ENCODE measurements around the gene VEZT. TPM values are rescaled to one million over a fixed set of nuclear protein-coding genes. Genes with fewer than 3 reads are reported as not detected.

Gene VEZT
- polyA plus RNA-seq, 3 donors, result 14.6 to 20.6 (median 16.7) TPM

DNA sequence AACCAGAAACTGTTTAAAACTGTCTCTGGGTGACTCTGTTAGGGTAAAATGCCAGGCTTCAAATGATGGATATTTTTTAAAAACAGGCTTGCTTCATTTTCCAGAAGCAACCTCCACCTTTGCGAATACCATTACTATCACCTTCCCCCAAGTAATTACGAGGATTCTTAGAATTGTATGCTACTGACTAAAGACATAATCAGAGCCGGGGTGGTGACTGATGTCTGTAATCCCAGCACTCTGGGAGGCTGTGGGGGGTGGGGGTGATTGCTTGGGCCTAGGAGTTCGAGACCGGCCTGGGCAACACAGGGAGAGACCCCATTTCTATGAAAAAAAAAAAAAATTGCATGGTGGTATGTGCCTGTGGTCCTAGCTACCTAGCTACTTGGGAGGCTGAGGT, 38.6 kb upstream of the VEZT start:
- no peak overlapping the region for H3K4me2 ChIP-seq (replicated peaks; ENCODE audit: extremely low read depth, low read length, poor library complexity, severe bottlenecking)
- H3K36me3 ChIP-seq (replicated peaks in 1 of 2; ENCODE audit: control insufficient read depth in 1 of 2, insufficient read depth in 2 of 2, low read length in 2 of 2), result peaks cover 0 to 2% of the 10 kb centered on the region in 2 donors
- no peak overlapping the region for H3K27ac Mint-ChIP-seq
- no peak for DNase-seq
- peaks cover under 1 to 2% of the 10 kb centered on the region in 2 donors for H3K4me1 ChIP-seq (ENCODE audit: control insufficient read depth in 1 of 2, insufficient read depth in 2 of 2, low read length in 2 of 2)
- H3K79me2 ChIP-seq (ENCODE audit: insufficient read depth, low read length), result no peaks in the 10 kb centered on the region
- no peak overlapping the region for H3K27ac ChIP-seq (ENCODE audit: low read depth in 1 of 2, low read length in 2 of 2)
- peaks cover 6% of the 10 kb centered on the region for H3K4me1 Mint-ChIP-seq
- WGBS (ENCODE audit: insufficient coverage), result no CpG with 5 or more reads among the region's 5 CpGs
- H4K20me1 ChIP-seq (ENCODE audit: insufficient read depth, low read length), result peaks cover 38% of the 10 kb centered on the region
- H3K9ac ChIP-seq (ENCODE audit: insufficient read depth, low read length, poor library complexity, severe bottlenecking), result no peak overlapping the region
- no peaks in the 10 kb centered on the region for H3K9me3 ChIP-seq (replicated peaks in 1 of 2; ENCODE audit: control insufficient read depth in 1 of 2, insufficient read depth in 1 of 2, low read length in 2 of 2)
- peaks cover 4 to 26% of the 10 kb centered on the region in 2 donors for H3K36me3 Mint-ChIP-seq
- no peaks in the 10 kb centered on the region for H3K27me3 ChIP-seq (ENCODE audit: control insufficient read depth in 2 of 2, insufficient read depth in 2 of 2, low read length in 2 of 2)
- intact Hi-C loops (cut with micrococcal nuclease), result no loop called here
- no peaks in the 10 kb centered on the region for H3K9me3 Mint-ChIP-seq
- no peak overlapping the region for H2AFZ ChIP-seq (ENCODE audit: insufficient read depth, low read depth, low read length, poor library complexity, severe bottlenecking)
- H3K27me3 Mint-ChIP-seq (ENCODE audit: low read depth in 3 of 3), result peaks cover 0 to 3% (median 1%) of the 10 kb centered on the region in 3 donors
- no peak overlapping the region for H3K4me3 Mint-ChIP-seq
- TF ChIP-seq, protein P1, sequence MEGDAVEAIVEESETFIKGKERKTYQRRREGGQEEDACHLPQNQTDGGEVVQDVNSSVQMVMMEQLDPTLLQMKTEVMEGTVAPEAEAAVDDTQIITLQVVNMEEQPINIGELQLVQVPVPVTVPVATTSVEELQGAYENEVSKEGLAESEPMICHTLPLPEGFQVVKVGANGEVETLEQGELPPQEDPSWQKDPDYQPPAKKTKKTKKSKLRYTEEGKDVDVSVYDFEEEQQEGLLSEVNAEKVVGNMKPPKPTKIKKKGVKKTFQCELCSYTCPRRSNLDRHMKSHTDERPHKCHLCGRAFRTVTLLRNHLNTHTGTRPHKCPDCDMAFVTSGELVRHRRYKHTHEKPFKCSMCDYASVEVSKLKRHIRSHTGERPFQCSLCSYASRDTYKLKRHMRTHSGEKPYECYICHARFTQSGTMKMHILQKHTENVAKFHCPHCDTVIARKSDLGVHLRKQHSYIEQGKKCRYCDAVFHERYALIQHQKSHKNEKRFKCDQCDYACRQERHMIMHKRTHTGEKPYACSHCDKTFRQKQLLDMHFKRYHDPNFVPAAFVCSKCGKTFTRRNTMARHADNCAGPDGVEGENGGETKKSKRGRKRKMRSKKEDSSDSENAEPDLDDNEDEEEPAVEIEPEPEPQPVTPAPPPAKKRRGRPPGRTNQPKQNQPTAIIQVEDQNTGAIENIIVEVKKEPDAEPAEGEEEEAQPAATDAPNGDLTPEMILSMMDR (IDR thresholded peaks at IDR 0.05), result no peak
- no peak overlapping the region for H3K4me3 ChIP-seq (replicated peaks in 1 of 3; ENCODE audit: low read depth in 2 of 3, low read length in 3 of 3)

DNA sequence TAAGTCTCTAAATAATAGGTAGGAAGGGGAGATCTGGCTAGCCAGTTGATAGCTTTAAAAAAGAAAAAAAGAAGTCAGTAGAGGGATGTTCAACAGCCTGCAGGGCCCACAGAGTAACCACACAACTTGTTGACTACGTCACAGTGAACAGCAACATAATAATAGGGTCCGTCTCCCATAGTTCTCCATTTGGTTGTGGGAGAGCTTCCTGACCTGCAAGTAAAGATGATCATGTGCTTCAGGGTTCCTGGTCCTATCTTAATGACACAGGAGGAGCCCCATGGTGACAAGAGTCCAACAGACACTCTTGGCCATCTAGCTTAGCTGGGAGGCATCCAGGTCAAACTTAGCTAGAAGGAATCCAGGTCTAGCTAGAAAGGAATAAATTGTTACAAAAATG, 36.5 kb upstream of the VEZT start:
- H3K4me1 Mint-ChIP-seq, result peaks cover 22% of the 10 kb centered on the region
- TF ChIP-seq, protein P1 (IDR thresholded peaks at IDR 0.05), result no peak
- H3K9me3 Mint-ChIP-seq, result no peaks in the 10 kb centered on the region
- peak overlapping the region in 1 of 7 donors; percentile 26 for H3K27ac Mint-ChIP-seq
- WGBS (ENCODE audit: insufficient coverage), result 83% methylated on average over 1 of the region's 2 CpGs
- H3K27me3 Mint-ChIP-seq (ENCODE audit: low read depth in 3 of 3), result peaks cover 0 to 3% (median 1%) of the 10 kb centered on the region in 3 donors
- no peak overlapping the region for H3K4me3 Mint-ChIP-seq
- Histone ChIP-seq H3K27me3 (ENCODE audit: control insufficient read depth in 2 of 2, insufficient read depth in 2 of 2, low read length in 2 of 2) (no peaks in the 10 kb centered on the region), H3K4me1 (ENCODE audit: control insufficient read depth in 1 of 2, insufficient read depth in 2 of 2, low read length in 2 of 2) (peaks cover 19 to 22% of the 10 kb centered on the region in 2 donors), H3K9ac (ENCODE audit: insufficient read depth, low read length, poor library complexity, severe bottlenecking) (no peak overlapping the region), H2AFZ (ENCODE audit: insufficient read depth, low read depth, low read length, poor library complexity, severe bottlenecking) (no peak overlapping the region), H4K20me1 (ENCODE audit: insufficient read depth, low read length) (peaks cover 40% of the 10 kb centered on the region), H3K9me3 (replicated peaks in 1 of 2; ENCODE audit: control insufficient read depth in 1 of 2, insufficient read depth in 1 of 2, low read length in 2 of 2) (no peaks in the 10 kb centered on the region), H3K27ac (ENCODE audit: low read depth in 1 of 2, low read length in 2 of 2) (no peak overlapping the region), H3K4me3 (replicated peaks in 1 of 3; ENCODE audit: low read depth in 2 of 3, low read length in 3 of 3) (no peak overlapping the region), H3K36me3 (replicated peaks in 1 of 2; ENCODE audit: control insufficient read depth in 1 of 2, insufficient read depth in 2 of 2, low read length in 2 of 2) (peaks cover 0 to 2% of the 10 kb centered on the region in 2 donors), H3K4me2 (replicated peaks; ENCODE audit: extremely low read depth, low read length, poor library complexity, severe bottlenecking) (no peak overlapping the region), H3K79me2 (ENCODE audit: insufficient read depth, low read length) (no peaks in the 10 kb centered on the region)
- peaks cover 8 to 33% of the 10 kb centered on the region in 2 donors for H3K36me3 Mint-ChIP-seq
- no peak for DNase-seq
- intact Hi-C loops (cut with micrococcal nuclease), result no loop called here

Data from CD14-positive monocyte (primary cell).